Activated naive CD8-positive, alpha-beta T cell treated with anti-CD3 and anti-CD28 coated beads, Interleukin-2, amount 10 ng/mL, durations not matched to agents 7 days and 5 days (primary cell): ENCODE results near the gene TSPAN18. TPM values are rescaled to one million over a fixed set of nuclear protein-coding genes. Genes with fewer than 3 reads are reported as not detected.
"Not testable (repeated sequence)": the region's sequence is repeated elsewhere in the genome, so short reads cannot be mapped to it uniquely, and the experiment has no call there.

Experiments used
- ATAC-seq: fragments of 150-1000 bp; cut with Tn5 transposase; one replicate; pipeline ENCODE4 v1.10.0; 2021; ENCODE audit warnings: low read depth, moderate library complexity
- POLR2A ChIA-PET: fragments of 350-600 bp; sonication (Branson Sonifier 250); formaldehyde crosslinking; loops from one replicate; lab custom pipeline; 2021; ENCODE audit warnings: antibody characterized with exemption; lab: Charles Lee
- DNase-seq: peaks from one replicate; pipeline ENCODE4 v3.0.0; 2021
- H3K27ac Mint-ChIP-seq: one replicate; pipeline ENCODE4 v1.8.0; 2022; ENCODE audit warnings: mild to moderate bottlenecking, mixed read lengths
- H3K27me3 Mint-ChIP-seq: one replicate; pipeline ENCODE4 v1.8.0; 2022; ENCODE audit warnings: mild to moderate bottlenecking, moderate library complexity, mixed read lengths
- H3K36me3 Mint-ChIP-seq: one replicate; pipeline ENCODE4 v1.8.0; 2021; ENCODE audit warnings: mild to moderate bottlenecking, mixed read lengths
- H3K4me1 Mint-ChIP-seq: one replicate; pipeline ENCODE4 v1.8.0; 2021; ENCODE audit warnings: mixed read lengths
- H3K4me3 Mint-ChIP-seq: one replicate; pipeline ENCODE4 v1.8.0; 2022; ENCODE audit warnings: mild to moderate bottlenecking, moderate library complexity, mixed read lengths
- H3K9me3 Mint-ChIP-seq: one replicate; pipeline ENCODE4 v1.8.0; 2021; ENCODE audit warnings: mixed read lengths
- total RNA-seq, 2 experiments: library from RNA; stranded (reverse); gene quantifications; one replicate each; pipeline ENCODE4 v1.2.3, GENCODE V29; 2021

TSPAN18 gene
- total RNA-seq, 2 experiments from 2014 or later, result 4.9 to 5.2 TPM

DNA sequence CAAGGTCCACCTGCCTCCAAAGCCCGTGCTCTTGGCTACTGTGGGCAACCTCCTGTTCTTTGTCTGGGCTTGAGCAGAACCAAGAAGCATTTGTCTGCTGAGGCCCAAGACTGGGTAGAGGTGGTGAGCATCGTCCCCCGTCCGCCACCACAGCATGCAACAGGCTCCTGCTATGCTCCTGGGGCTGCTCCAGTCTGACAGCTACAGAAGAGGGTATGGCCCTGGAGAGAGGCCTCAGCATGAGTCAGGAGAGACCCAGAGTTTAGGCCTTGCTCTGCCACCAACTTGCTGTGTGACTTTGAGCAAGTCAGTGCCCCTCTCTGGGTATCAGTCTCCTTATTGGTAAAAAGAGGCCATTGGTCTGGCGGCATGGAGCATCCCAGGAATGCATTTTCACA lies 132.8 kb downstream of the TSPAN18 start:
- no peak for ATAC-seq
- Mint-ChIP-seq H3K27ac (no peak overlapping the region), H3K36me3 (no peaks in the 10 kb centered on the region), H3K4me3 (no peak overlapping the region), H3K4me1 (peaks cover 16% of the 10 kb centered on the region), H3K9me3 (no peaks in the 10 kb centered on the region), H3K27me3 (peaks cover 68% of the 10 kb centered on the region)
- POLR2A ChIA-PET, result no interaction called here
- DNase-seq, result no peak

DNA sequence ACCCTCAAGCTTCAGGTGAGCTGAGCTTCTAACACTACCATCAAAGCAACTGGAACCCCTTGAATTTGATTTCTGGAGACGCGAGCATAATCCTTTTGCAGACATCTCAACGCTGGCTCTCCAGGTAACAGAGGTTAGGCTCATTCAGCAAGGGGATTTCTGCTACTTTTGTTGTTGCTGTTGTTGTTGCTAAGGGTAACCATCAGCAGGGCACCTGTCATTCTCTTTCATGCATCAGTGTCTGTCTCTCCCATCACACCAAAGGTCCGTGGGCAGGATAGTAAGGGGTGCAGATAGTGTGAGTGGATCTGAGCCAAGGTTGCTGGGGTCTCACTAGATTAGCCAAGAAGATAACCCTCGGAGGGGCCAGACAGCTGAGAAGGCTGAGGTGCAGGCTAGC lies 133.6 kb downstream of the TSPAN18 start:
- DNase-seq (no peak), ATAC-seq (no peak)
- Mint-ChIP-seq H3K27ac (no peak overlapping the region), H3K4me1 (peaks cover 16% of the 10 kb centered on the region), H3K36me3 (no peaks in the 10 kb centered on the region), H3K4me3 (no peak overlapping the region), H3K27me3 (peaks cover 76% of the 10 kb centered on the region), H3K9me3 (no peaks in the 10 kb centered on the region)
- POLR2A ChIA-PET, result no interaction called here

DNA sequence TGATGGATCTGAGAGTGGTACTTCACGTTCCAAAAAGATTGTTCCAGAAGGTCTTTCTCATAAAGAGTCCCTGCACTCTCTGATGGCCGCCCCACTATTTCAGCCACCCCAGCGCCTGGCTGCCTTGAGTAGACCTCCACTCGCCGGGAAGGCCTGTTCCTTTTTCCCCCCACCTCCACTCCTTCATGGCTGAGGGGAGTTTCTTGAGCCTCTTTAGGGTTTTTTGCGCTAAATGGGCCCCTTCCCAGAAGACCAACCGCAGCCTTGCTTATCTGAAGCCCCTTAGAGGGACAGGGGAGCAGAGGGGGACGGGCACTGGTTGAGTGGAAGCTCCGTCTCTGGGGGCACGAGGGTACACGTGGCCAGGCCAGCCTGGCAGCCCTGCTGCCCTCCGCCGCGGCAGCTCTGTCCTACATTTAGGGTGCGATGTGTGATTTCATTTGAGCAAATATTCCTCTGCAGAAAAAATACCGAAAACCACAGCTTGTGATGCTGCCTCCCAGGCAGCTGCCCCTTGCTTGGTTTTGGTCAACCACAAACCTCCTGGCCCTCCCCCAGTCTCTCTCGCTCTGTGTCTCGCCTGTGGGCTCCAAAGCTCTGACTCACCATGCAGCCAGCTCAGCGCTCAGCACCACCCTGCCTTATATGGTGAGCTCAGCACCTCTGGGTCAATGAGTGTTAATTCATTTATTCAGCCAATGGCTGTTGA lies 135.2 kb downstream of the TSPAN18 start:
- DNase-seq, result peak; percentile 79

DNA sequence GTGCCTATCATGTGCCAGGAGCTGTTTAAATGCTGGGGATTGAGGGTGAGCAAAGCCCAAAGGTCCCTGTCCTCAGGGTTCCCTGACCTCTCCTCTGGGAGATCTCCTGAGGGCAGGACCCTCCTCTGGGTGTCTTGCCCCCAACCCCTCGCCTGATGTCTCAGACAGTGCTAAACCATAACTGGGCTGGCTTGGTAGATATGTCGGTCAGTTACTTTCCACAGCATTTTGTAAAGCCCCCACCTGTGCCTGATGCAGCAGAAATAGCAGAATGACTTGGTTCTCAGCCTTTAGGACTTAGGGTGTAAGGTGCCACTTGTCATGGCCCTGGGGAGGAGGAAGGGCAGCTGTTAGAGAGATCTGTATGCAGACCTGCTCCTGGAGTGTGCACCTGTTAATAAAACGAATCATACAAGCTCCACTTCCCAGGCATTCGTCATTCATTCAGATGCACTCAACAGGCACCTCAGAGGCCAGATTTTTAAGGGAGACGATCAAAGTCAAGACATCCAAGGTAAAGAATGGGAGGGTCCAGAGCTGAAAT lies 135.9 kb downstream of the TSPAN18 start:
- POLR2A ChIA-PET, result no interaction called here
- Mint-ChIP-seq H3K4me3 (peak overlapping the region; percentile 58), H3K4me1 (peaks cover 16% of the 10 kb centered on the region), H3K9me3 (no peaks in the 10 kb centered on the region), H3K36me3 (no peaks in the 10 kb centered on the region), H3K27me3 (peaks cover 72% of the 10 kb centered on the region), H3K27ac (no peak overlapping the region)
- no peak for DNase-seq
- ATAC-seq, result peak; percentile 3

More for the DNA sequence above, 135.2 kb downstream of the TSPAN18 start:
- Mint-ChIP-seq H3K36me3 (no peaks in the 10 kb centered on the region), H3K9me3 (no peaks in the 10 kb centered on the region), H3K4me1 (peaks cover 16% of the 10 kb centered on the region), H3K27ac (peak overlapping the region; percentile 87), H3K4me3 (peak overlapping the region; percentile 58), H3K27me3 (peaks cover 78% of the 10 kb centered on the region)
- ATAC-seq, result peak; percentile 100
- POLR2A ChIA-PET, result no interaction called here

DNA sequence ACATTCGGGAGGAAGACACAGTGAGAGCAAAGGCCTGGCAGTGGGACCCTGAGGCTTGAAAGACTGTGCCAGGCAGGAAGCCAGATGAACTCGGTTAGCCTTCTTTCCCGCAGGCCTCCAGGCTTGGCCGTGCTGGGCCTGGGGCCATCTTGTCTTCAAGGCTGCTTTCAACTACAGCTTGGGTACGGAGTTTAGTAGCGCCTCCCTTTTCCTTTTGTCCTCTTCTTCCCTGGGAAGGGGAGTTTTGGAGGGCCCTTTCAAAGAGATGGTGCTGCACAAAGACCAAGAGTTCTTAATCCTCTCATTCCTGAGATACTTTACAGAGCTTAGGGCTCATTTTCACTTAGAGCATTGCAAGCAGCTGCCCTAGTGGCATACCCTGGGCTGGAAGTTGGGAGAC lies 136.5 kb downstream of the TSPAN18 start:
- Mint-ChIP-seq H3K27ac (no peak overlapping the region), H3K4me3 (no peak overlapping the region), H3K27me3 (peaks cover 69% of the 10 kb centered on the region), H3K36me3 (no peaks in the 10 kb centered on the region), H3K9me3 (no peaks in the 10 kb centered on the region), H3K4me1 (peaks cover 16% of the 10 kb centered on the region)
- no peak for DNase-seq
- POLR2A ChIA-PET, result no interaction called here
- ATAC-seq, result no peak

DNA sequence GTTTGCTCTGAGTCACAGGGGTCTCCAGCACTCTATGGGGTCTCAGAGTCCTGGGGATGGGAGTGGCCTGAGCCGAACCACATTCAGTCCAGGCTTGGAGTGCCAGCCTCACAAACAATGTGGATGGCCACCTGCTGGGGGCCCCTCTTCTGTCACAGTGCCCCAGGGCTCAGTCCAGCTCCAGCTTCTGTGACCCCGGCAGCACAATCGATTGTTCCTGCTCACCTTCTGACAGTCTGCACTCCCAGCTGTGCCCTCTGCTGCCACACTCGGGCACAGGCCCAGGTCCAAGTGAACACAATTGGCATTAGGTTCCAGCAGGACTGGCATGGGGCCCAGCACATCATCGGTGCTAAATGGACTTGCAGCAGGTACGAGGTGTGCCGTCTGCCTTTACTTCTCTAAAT lies 139.1 kb downstream of the TSPAN18 start:
- peaks cover 52% of the 10 kb centered on the region for H3K27me3 Mint-ChIP-seq
- no peak overlapping the region for H3K4me3 Mint-ChIP-seq
- no peak for ATAC-seq
- no peak for DNase-seq
- peaks cover 16% of the 10 kb centered on the region for H3K4me1 Mint-ChIP-seq
- no peaks in the 10 kb centered on the region for H3K9me3 Mint-ChIP-seq
- no peak overlapping the region for H3K27ac Mint-ChIP-seq
- H3K36me3 Mint-ChIP-seq, result no peaks in the 10 kb centered on the region
- POLR2A ChIA-PET, result no interaction called here

DNA sequence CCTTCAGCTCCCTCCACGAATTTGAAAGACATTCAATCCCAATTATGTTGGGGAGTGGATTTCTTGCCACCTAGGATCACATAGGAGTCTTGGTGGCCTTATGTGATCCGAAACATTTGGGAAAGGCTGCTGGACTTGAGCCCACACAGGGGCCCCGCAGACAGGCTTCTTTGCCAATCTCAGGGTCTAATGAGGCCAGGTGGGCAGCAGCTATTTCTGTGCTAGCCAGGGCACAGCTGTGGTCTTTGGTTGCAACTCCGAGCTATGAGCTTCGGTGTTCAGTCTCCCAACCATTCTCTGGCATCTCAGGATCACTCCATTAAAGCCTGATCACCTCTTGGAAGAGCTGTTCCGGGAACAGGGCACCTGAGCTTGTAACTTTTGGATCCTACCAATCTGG lies 139.5 kb downstream of the TSPAN18 start:
- no peaks in the 10 kb centered on the region for H3K9me3 Mint-ChIP-seq
- H3K36me3 Mint-ChIP-seq, result no peaks in the 10 kb centered on the region
- DNase-seq (no peak), ATAC-seq (no peak)
- H3K4me1 Mint-ChIP-seq, result peaks cover 16% of the 10 kb centered on the region
- H3K4me3 Mint-ChIP-seq, result no peak overlapping the region
- peaks cover 49% of the 10 kb centered on the region for H3K27me3 Mint-ChIP-seq
- POLR2A ChIA-PET, result no interaction called here
- H3K27ac Mint-ChIP-seq, result no peak overlapping the region

DNA sequence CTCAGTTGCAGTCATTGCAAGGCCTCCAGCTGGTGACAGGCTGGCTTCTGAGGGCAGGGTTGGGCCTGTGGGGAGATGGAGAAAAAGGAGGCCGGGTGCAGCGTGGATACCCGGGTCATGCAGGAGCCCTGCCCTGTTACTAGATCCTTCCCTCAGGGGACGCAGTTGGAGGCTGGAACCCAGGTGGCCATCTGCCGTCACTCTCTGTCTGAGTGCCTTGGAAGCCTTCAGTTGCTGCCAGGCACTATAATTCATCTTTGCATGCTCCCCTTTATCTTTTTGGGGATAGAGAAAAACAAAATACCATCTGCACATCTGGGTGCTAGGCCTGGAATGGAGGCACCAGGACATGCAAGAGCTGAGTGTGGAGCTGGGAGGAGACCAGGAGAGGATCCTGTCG lies 141.3 kb downstream of the TSPAN18 start:
- POLR2A ChIA-PET, result no interaction called here
- Mint-ChIP-seq H3K36me3 (no peaks in the 10 kb centered on the region), H3K27me3 (peaks cover 38% of the 10 kb centered on the region), H3K27ac (no peak overlapping the region), H3K4me1 (peaks cover under 1% of the 10 kb centered on the region), H3K4me3 (no peak overlapping the region), H3K9me3 (no peaks in the 10 kb centered on the region)
- ATAC-seq (no peak), DNase-seq (no peak)

DNA sequence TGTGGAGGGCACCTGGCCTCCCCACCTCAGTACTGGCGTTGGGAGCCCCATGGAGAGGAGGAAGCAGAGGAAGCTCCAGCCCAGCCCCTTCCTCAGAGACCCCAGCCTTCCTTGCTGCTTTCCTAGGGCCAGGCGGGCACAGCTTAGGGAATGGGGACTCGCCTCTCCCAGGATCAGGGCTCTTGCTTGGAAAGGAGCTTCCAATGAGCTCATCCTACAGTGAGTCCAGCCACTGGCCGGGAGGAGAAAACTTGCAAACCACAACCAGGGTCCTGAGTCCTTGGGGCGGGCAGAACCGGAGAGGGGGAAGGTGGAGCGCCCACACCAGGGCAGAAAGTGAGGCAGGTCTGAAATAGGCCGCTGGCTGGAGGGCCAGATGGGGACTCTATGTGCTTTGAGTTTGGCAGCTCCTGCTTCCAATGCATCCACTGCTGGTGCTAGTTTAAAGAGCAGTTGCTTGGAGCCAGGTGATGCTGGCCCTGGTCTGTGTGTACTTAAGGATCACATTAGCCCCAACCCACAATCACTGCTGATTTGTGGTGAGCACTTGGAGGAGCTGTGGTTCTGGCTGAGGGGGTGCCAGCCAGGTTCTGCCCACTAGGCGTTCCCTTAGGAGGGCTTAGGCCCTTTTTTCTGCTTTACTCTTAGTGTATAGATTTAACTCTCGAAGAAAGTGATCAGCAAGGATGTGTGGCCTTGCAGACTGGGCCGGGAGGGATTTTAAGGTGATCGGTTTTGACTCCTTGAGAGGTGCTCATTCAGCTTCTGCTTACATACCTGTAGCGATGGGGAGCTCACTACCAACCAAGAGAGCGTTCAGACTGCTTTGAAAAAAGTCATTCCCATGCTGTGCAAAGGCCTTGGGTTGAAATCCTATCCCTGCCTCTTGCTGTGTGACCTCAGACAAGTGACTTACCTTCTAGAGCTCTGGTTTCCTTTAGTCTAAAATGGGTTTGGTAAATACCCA lies 142.0 kb downstream of the TSPAN18 start:
- ATAC-seq (no peak), DNase-seq (no peak)
- H3K4me1 Mint-ChIP-seq, result no peaks in the 10 kb centered on the region
- H3K27ac Mint-ChIP-seq, result no peak overlapping the region
- H3K4me3 Mint-ChIP-seq, result no peak overlapping the region
- H3K9me3 Mint-ChIP-seq, result no peaks in the 10 kb centered on the region
- peaks cover 32% of the 10 kb centered on the region for H3K27me3 Mint-ChIP-seq
- H3K36me3 Mint-ChIP-seq, result no peaks in the 10 kb centered on the region
- POLR2A ChIA-PET, result interaction anchor here (0.6 kb wide), 1 partner anchor 1498 kb away, joined by 5 read pairs; no protein-coding TSS in a partner anchor

DNA sequence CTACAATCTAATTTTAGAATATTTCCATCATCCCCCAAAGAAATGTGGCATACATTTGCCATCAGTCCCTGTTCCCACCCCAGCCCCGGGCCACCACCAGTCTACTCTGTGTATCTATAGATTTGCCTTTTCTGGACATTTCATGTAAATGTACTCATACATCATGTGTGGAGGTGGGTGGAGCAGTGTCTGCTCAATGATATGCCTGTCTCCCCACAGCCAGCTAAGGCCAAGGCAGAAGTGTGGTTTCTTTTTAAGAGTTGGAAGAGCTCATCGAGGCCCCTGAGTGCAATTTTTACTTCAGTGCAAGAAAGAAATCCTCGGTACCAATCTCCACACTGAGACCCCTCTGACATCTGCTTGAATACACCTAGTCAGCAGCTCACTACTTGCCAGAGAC lies 143.4 kb downstream of the TSPAN18 start:
- no peaks in the 10 kb centered on the region for H3K36me3 Mint-ChIP-seq
- DNase-seq (no peak), ATAC-seq (no peak)
- H3K27me3 Mint-ChIP-seq, result peaks cover 26% of the 10 kb centered on the region
- no peaks in the 10 kb centered on the region for H3K4me1 Mint-ChIP-seq
- H3K4me3 Mint-ChIP-seq, result no peak overlapping the region
- POLR2A ChIA-PET, result no interaction called here
- no peak overlapping the region for H3K27ac Mint-ChIP-seq
- no peaks in the 10 kb centered on the region for H3K9me3 Mint-ChIP-seq

DNA sequence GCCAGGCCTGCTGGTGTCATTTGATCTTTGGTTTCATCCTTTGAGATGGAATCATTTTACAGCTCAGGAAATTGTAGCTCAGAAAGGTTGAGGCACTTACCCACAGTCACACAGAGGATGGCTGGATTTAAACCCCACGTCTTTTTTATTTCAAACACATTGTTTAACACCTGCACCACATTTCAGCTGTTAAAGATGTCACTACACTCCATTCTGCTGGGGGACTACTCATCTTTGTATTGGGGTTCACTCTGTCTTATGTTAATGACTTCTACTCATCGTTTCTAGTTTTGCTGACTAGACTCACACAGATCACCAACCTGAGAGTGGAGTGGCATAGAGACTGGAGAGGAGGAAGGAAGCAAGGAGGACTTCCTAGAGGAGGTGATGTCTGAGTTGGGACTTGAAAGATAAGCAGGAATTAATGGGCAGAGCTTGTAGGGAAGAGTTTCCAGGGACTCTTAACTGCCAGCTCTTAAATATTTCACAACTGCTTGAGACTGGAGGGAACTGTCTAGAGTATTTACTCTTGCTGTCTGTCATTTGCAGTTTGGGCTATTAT lies 143.9 kb downstream of the TSPAN18 start:
- H3K27me3 Mint-ChIP-seq, result peaks cover 22% of the 10 kb centered on the region
- H3K27ac Mint-ChIP-seq, result no peak overlapping the region
- ATAC-seq (no peak), DNase-seq (no peak)
- no peak overlapping the region for H3K4me3 Mint-ChIP-seq
- H3K36me3 Mint-ChIP-seq, result no peaks in the 10 kb centered on the region
- H3K9me3 Mint-ChIP-seq, result no peaks in the 10 kb centered on the region
- POLR2A ChIA-PET, result no interaction called here
- no peaks in the 10 kb centered on the region for H3K4me1 Mint-ChIP-seq

DNA sequence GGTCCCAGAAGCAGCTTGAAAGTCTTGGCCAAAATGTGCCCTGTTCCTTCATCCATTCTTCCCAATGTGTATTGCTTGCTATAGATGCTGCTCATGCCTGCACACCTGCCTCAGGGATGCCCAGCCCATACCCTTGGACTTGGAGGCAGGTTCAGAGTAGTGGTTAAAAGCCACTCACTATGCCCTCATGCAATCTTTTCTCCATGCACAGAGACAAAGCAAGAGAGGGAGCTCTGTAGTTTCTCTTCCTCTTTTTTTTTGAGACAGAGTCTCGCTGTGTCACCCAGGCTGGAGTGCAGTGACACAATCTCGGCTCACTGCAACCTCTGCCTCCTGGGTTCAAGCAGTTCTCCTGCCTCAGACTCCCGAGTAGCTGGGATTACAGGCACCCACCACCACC lies 144.9 kb downstream of the TSPAN18 start:
- H3K4me3 Mint-ChIP-seq, POLR2A ChIA-PET, H3K36me3 Mint-ChIP-seq, H3K4me1 Mint-ChIP-seq, H3K9me3 Mint-ChIP-seq, ATAC-seq, H3K27ac Mint-ChIP-seq, DNase-seq: not testable (repeated sequence)
- H3K27me3 Mint-ChIP-seq, result peaks cover 14% of the 10 kb centered on the region

DNA sequence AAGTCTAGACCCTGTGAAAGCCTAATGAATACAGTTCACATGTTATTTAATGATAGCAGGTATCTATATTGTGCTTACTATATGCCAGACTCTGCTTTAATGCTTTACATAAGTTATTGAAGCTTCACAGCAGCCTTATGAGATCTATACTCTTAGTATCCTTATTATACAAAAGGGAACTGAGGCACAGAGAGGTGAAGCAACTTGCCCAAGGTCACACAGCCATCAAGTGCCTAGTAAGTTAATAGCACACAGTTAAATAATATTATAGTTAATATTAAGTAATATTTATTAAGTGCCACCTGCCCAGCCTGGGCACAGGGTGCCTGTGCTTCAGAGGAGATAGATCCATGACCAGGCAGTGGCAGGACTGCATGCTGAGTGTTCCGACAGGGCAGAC lies 145.8 kb downstream of the TSPAN18 start:
- H3K9me3 Mint-ChIP-seq, result no peaks in the 10 kb centered on the region
- ATAC-seq (no peak), DNase-seq (no peak)
- H3K36me3 Mint-ChIP-seq, result no peaks in the 10 kb centered on the region
- POLR2A ChIA-PET, result no interaction called here
- H3K4me1 Mint-ChIP-seq, result no peaks in the 10 kb centered on the region
- H3K4me3 Mint-ChIP-seq, result no peak overlapping the region
- H3K27ac Mint-ChIP-seq, result no peak overlapping the region
- peaks cover 13% of the 10 kb centered on the region for H3K27me3 Mint-ChIP-seq
